IPS DF 19.7 (cell line): ENCODE data around the gene CHRM2.
A peak's percentile ranks its signal among the peaks of the same experiment; 100 is the strongest.

Experiments used
- DNase-seq: peaks from one replicate; pipeline ENCODE4 v3.0.0-alpha.2; 2013; ENCODE audit warnings: low read depth, low spot score

The CHRM2 gene

DNA sequence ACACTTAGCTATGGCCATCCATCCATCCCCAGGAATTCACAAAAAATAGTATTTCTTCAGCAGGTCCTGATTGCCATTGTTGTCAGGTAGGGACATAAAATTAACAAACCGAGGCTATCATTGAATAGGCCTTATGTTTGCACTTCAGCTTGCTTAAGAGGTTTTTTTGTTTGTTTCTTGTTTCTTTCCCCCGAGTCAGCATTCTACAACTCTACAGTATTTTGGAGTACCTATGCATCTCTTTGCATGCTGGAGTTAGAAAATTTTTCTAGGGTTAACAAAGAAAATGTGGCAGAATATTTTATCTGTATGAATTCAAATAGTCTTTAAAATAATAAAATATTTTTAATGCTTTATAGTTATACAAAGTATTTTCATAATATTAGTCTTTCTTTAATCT, 26.3 kb downstream of the CHRM2 start:
- DNase-seq: no peak

GRCh38 chr7:136897676-136898075, 29.2 kb downstream of the CHRM2 start:
- no peak for DNase-seq

DNA sequence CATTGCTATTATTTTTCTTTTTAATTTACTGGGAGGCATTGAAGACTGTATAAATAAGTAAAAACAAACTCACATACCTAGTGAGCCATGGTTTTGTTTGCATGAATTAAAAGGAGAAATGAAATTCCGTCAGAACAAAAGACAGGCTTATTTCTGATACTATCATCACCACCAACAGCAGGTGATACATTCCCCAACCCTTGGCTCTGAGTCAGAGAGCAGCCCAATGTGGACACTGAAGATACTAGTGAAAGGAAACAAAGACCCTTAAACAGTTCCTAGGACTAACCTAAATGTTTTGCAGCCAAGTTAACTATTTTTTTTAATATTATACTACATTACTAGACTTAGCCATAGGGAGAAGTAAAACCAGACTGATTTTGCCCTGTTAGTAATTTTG, 31.6 kb downstream of the CHRM2 start:
- DNase-seq: no peak

DNA sequence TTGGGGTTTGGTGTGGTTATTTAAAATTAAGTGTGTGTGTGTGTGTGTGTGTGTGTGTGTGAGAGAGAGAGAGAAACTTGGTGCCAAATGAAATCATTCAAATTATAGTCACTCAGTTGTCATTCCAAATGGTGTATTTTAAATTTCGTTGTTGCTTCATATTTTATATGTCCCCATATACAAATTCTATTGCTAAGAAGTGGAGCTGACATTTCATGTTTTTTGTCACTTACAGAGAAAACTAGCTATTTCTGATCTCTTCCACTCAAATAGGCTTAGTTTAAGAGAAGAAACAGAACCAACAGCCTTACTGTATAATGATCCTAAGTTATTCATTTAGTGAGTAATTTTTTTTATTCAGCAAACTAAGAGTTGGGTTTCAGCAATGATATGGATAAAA, 42.3 kb downstream of the CHRM2 start:
- no peak for DNase-seq

GRCh38 chr7:136911344-136911743, 42.9 kb downstream of the CHRM2 start:
- DNase-seq: peak; percentile 5

DNA sequence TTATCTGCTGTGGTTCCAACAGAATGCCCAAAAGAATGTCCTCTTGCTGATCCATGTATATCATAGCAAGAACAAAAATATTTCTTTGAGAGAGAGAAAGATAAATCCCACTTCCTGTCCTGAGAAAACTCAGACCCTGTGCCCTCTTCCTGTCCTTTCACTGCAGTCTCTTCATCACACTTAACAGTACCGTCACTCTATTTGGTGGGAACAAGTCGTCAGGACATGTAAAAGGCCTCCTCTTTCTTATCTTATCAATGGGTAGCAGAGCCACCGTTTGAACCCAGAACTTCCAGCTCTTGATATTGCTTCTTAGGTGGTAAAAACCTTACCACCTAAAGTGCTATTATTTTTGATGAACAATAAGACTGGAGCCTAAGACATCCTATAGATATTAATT, 43.9 kb downstream of the CHRM2 start:
- DNase-seq: no peak

GRCh38 chr7:136914016-136914415, 45.6 kb downstream of the CHRM2 start:
- DNase-seq: no peak

GRCh38 chr7:136919820-136920219, 51.4 kb downstream of the CHRM2 start:
- DNase-seq: no peak

DNA sequence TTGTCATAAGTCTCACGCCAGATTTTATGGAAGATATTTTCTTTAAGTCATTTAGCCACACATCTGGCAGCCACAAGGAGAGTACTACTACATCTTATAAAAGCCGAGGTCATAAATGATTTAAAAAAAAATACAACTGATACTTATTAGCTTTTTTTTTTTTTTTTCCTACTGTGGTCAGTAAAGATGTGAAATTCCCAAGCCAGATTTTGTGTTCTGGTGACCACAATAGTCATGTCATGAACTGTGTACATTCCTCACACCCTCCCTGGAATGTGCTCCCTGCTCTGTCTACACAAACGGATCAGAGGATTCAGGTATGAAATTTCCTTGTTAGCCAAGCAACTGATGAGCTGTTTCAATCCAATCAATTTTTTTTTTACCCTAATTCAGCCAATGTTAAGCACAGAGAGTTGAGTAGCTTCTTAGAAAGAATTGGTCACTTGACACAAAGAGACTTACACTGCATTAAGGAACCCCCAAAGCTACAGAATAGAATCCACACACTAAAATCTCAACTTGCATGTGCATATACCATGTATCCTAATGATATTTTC, 54.7 kb downstream of the CHRM2 start:
- DNase-seq: no peak

DNA sequence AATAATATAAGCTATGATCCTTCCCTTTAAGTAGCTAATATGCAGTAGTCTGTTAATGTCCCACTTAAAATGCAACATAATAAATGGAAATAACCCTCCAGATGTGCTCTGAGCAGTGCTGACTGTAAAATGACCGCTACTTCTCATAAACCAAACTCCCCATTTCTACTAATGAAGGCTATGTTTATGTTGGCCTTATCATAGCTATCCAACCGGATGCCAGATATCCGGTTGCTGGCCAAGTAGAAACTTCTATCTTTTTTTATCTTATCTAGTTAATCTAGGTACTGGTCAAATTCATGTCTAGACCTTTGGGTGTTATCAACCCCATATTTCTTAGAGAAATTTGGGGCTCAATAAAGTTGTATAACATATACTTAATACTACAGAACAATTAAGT, 56.6 kb downstream of the CHRM2 start:
- DNase-seq: no peak

- DNase-seq: no peak
These were observed 57.1 kb downstream of the CHRM2 start for GRCh38 chr7:136925556-136925955.

- no peak for DNase-seq
These were observed 62.9 kb downstream of the CHRM2 start for GRCh38 chr7:136931169-136931867.

- no peak for DNase-seq
These were observed 69.0 kb downstream of the CHRM2 start for GRCh38 chr7:136937436-136937835.

GRCh38 chr7:136938476-136938875, 70.0 kb downstream of the CHRM2 start:
- DNase-seq: no peak

- DNase-seq: no peak
These were observed 71.7 kb downstream of the CHRM2 start for GRCh38 chr7:136940122-136940521.

GRCh38 chr7:136940917-136941316, 72.5 kb downstream of the CHRM2 start:
- no peak for DNase-seq

GRCh38 chr7:136941816-136942215, 73.4 kb downstream of the CHRM2 start:
- DNase-seq: no peak

DNA sequence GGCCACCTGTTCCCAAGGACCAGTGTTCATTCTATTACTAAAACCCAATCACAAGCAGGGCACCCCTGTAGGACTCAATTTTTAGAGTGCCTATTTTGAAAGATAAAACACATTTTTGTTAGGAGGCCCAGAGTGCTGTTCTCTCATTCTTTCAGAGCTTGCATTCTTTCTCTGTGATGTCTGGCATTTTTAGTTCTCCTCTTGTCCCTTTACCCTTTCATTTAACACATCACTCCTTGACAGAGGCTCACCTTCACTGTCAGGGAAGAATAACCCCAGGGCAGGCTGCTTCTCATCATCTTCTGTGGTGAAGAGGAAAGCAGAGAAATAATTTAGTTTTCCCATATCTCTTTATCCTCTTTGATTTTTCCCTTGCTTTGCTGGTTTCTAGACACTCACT, 73.9 kb downstream of the CHRM2 start:
- DNase-seq: no peak

DNA sequence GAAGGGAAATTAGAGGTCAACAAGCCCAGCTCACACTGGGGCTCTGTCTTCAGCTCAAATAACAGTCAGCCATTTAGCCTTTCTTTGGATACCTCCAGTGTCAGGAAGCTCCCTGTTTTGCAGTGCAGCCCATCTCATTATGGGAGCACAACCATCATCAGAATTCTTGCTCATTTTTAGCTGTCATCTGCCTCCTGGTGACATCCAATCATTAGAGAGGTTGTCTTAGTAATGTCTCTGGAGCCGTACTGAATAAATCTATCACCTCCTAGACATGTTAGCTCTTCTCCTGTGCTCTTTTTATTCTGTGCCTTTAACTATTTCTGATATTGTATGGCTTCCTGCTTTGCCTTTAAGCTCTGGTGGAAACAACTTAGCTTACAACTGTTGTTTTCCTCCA, 74.5 kb downstream of the CHRM2 start:
- no peak for DNase-seq

GRCh38 chr7:136947347-136947746, 78.9 kb downstream of the CHRM2 start:
- DNase-seq: no peak

DNA sequence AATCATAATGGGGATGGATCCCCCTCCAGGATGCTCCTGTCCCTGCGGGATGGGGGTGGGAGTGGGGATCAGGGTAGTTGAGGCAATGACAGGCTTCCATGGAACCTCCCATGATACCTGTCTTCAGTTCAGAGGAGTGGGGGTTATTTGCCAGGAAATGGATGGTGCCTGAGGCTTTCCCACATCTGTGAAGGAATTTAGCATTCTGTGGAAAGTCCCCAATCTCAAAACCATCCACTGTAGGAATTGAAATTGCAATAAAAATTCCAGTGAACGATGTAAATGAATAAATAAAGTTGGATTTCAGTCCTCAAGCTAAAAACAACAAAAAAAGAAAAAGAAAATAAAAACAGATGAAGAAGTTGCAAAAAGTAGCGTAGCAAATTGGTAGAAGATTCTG, 81.9 kb downstream of the CHRM2 start:
- no peak for DNase-seq

DNA sequence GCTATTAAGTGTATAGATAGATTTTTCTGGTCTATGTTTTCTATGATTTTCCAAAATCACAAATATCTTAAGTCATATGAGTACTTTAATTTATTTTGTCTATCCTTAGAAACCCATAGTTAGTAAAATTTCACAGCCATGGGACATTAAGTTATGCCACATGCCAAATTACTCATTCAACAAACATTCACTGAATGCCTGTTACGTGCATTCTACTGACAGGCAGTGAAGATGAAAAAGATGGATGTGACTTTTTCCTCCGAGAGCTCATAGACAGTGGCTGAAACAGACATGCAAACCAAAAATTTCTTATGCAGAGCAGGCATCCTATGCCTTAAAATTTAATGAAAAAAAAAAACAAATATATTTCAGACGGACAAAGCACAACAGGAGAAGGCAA, 84.9 kb downstream of the CHRM2 start:
- DNase-seq: no peak

GRCh38 chr7:136956232-136956631, 87.8 kb downstream of the CHRM2 start:
- no peak for DNase-seq

- no peak for DNase-seq
These were observed 88.2 kb downstream of the CHRM2 start for GRCh38 chr7:136956671-136957070.
